Loucy (cell line): ENCODE results near the gene WDR48.

Source experiments
- H2AFZ ChIP-seq: fragments of 200-600 bp; sonication (generic); 2 replicates; pipeline ENCODE4 v1.6.0; 2016; ENCODE audit warnings: antibody characterized with exemption, mild to moderate bottlenecking, low read length, moderate library complexity
- H3F3A ChIP-seq: fragments of 200-600 bp; 2 replicates; pipeline ENCODE4 v1.6.0; 2016; ENCODE audit warnings: antibody characterized with exemption, low read depth, mild to moderate bottlenecking
- H3K27me3 ChIP-seq: fragments of 200-600 bp; sonication (generic); 2 replicates; pipeline ENCODE4 v1.6.1; 2014; ENCODE audit warnings: low read length, mild to moderate bottlenecking; ENCODE audit not compliant: insufficient read depth, poor library complexity, severe bottlenecking
- H3K36me3 ChIP-seq: fragments of 200-600 bp; sonication (generic); 2 replicates; pipeline ENCODE4 v1.6.1; 2016; ENCODE audit warnings: low read length; ENCODE audit not compliant: insufficient read depth
- H3K4me1 ChIP-seq: fragments of 200-600 bp; sonication (generic); 2 replicates; pipeline ENCODE4 v1.5.1; 2014; ENCODE audit warnings: low read length, mild to moderate bottlenecking; ENCODE audit not compliant: insufficient read depth, poor library complexity, severe bottlenecking
- H3K4me2 ChIP-seq: fragments of 200-600 bp; sonication (generic); 2 replicates; pipeline ENCODE4 v1.6.0; 2014; ENCODE audit warnings: antibody characterized with exemption, low read length, low read depth, mild to moderate bottlenecking; ENCODE audit not compliant: poor library complexity, severe bottlenecking
- H3K4me3 ChIP-seq: fragments of 200-600 bp; sonication (generic); 2 replicates; pipeline ENCODE4 v1.5.1; 2014; ENCODE audit warnings: low read length, mild to moderate bottlenecking, mixed read lengths; ENCODE audit not compliant: poor library complexity, severe bottlenecking
- H3K79me2 ChIP-seq: fragments of 200-600 bp; sonication (generic); 2 replicates; pipeline ENCODE4 v1.6.1; 2014; ENCODE audit warnings: low read length; ENCODE audit not compliant: insufficient read depth
- H3K9ac ChIP-seq: fragments of 200-600 bp; sonication (generic); 2 replicates; pipeline ENCODE4 v1.6.0; 2014; ENCODE audit warnings: mild to moderate bottlenecking, low read depth, low read length, moderate library complexity; ENCODE audit not compliant: poor library complexity, severe bottlenecking
- H3K9me2 ChIP-seq: fragments of 200-600 bp; sonication (generic); replicated peaks from 2 replicates; pipeline ENCODE4 v1.6.1; 2016; ENCODE audit warnings: low read depth, low read length, mixed read lengths
- H3K9me3 ChIP-seq: fragments of 200-600 bp; sonication (generic); 2 replicates; pipeline ENCODE4 v1.6.1; 2014; ENCODE audit warnings: mild to moderate bottlenecking, antibody characterized with exemption, low read length, low read depth; ENCODE audit not compliant: insufficient read depth
- H4K20me1 ChIP-seq: fragments of 200-600 bp; sonication (generic); 2 replicates; pipeline ENCODE4 v1.6.0; 2014; ENCODE audit warnings: antibody characterized with exemption, low read length, mild to moderate bottlenecking; ENCODE audit not compliant: insufficient read depth, poor library complexity, severe bottlenecking
- EZH2phosphoT487 ChIP-seq: fragments of 200-600 bp; IDR thresholded peaks from 2 replicates; pipeline ENCODE4 v1.6.1; 2018; ENCODE audit warnings: antibody characterized with exemption, mild to moderate bottlenecking, moderate library complexity, borderline replicate concordance
- TF ChIP-seq, protein P1 (sequence below): fragments of 200-600 bp; sonication (generic); conservative IDR thresholded peaks from 2 replicates; pipeline ENCODE4 v1.5.1; 2014; ENCODE audit warnings: mild to moderate bottlenecking, antibody characterized with exemption, low read length

WDR48 gene

DNA sequence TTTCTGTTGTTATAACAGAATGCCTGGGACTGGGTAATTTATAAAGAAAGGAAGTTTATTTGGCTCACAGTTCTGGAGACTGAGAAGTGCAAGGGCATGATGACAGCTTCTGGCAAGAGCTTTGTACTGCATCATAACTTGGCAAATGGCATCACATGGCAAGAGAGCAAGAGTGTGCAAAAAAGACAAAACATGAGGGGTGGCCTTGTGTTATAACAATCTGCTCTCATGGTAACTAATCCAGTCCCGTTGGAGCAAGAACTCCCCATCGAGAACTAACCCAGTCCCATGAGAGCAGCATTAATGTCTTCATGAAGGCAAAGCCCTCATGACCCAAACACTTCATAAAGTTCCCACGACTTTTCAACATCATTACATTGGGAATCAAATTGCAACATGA is 23.3 kb upstream of the WDR48 start:
- TF ChIP-seq, protein P1, sequence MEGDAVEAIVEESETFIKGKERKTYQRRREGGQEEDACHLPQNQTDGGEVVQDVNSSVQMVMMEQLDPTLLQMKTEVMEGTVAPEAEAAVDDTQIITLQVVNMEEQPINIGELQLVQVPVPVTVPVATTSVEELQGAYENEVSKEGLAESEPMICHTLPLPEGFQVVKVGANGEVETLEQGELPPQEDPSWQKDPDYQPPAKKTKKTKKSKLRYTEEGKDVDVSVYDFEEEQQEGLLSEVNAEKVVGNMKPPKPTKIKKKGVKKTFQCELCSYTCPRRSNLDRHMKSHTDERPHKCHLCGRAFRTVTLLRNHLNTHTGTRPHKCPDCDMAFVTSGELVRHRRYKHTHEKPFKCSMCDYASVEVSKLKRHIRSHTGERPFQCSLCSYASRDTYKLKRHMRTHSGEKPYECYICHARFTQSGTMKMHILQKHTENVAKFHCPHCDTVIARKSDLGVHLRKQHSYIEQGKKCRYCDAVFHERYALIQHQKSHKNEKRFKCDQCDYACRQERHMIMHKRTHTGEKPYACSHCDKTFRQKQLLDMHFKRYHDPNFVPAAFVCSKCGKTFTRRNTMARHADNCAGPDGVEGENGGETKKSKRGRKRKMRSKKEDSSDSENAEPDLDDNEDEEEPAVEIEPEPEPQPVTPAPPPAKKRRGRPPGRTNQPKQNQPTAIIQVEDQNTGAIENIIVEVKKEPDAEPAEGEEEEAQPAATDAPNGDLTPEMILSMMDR: no peak
- TF ChIP-seq EZH2phosphoT487: no peak
- no peaks in the 10 kb centered on the region for H3K9me3 ChIP-seq
- no peaks in the 10 kb centered on the region for H3K4me1 ChIP-seq
- H3K4me2 ChIP-seq: no peak overlapping the region
- no peaks in the 10 kb centered on the region for H3K27me3 ChIP-seq
- no peak overlapping the region for H2AFZ ChIP-seq
- no peaks in the 10 kb centered on the region for H4K20me1 ChIP-seq
- no peaks in the 10 kb centered on the region for H3F3A ChIP-seq
- H3K36me3 ChIP-seq: no peaks in the 10 kb centered on the region
- no peak overlapping the region for H3K9ac ChIP-seq
- H3K4me3 ChIP-seq: no peak overlapping the region
- H3K79me2 ChIP-seq: no peaks in the 10 kb centered on the region
- H3K9me2 ChIP-seq: no peaks in the 10 kb centered on the region

DNA sequence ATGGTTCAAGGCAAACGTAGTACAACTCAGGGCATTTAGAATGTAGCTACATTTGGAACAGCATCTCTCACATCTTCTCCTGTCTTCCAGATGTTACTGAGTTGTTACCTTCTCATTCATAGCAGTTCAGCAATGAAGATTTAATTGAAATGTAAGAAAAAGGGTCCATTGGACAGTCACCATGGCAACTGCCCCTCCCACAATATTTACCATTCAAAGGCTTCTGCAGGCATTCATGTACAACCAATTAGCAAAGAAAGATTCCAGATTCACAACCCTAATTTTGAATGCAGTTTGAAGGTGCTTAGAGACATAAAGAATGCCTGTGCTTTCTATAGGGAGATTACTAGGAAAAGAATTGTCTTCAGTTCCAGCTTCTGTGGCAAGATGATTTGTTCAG is 22.3 kb upstream of the WDR48 start:
- H3K79me2 ChIP-seq: no peaks in the 10 kb centered on the region
- no peaks in the 10 kb centered on the region for H3K4me1 ChIP-seq
- no peaks in the 10 kb centered on the region for H3K9me3 ChIP-seq
- no peaks in the 10 kb centered on the region for H4K20me1 ChIP-seq
- no peak overlapping the region for H2AFZ ChIP-seq
- no peak overlapping the region for H3K4me3 ChIP-seq
- H3F3A ChIP-seq: no peaks in the 10 kb centered on the region
- no peak overlapping the region for H3K4me2 ChIP-seq
- no peaks in the 10 kb centered on the region for H3K27me3 ChIP-seq
- H3K36me3 ChIP-seq: no peaks in the 10 kb centered on the region
- TF ChIP-seq, protein P1: no peak
- no peak for TF ChIP-seq EZH2phosphoT487
- H3K9me2 ChIP-seq: no peaks in the 10 kb centered on the region
- H3K9ac ChIP-seq: no peak overlapping the region

DNA sequence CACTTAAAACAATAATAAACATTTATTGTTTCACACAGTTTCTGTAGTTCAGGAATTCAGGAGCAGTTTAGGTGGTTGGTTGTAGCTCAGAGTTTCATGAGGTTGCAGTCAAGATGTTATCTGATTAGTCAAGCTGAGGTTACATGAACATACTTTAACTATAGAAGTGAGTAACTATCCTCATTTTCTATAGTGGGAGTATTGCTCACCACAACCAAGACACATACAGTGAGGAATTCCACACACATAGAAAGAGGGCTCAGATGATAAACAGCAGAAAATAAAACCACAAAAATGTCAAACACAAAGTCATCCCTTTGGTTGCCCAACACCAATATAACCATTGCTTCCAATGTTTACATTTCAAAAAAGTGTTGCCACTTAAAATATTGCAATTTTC is 13.7 kb upstream of the WDR48 start:
- no peaks in the 10 kb centered on the region for H3K27me3 ChIP-seq
- H3K9me2 ChIP-seq: no peaks in the 10 kb centered on the region
- no peaks in the 10 kb centered on the region for H3K36me3 ChIP-seq
- no peaks in the 10 kb centered on the region for H3K9me3 ChIP-seq
- H3K9ac ChIP-seq: no peak overlapping the region
- no peaks in the 10 kb centered on the region for H3K79me2 ChIP-seq
- H4K20me1 ChIP-seq: no peaks in the 10 kb centered on the region
- H3F3A ChIP-seq: no peaks in the 10 kb centered on the region
- H3K4me2 ChIP-seq: no peak overlapping the region
- H3K4me3 ChIP-seq: no peak overlapping the region
- no peak for TF ChIP-seq EZH2phosphoT487
- TF ChIP-seq, protein P1: no peak
- H2AFZ ChIP-seq: no peak overlapping the region
- H3K4me1 ChIP-seq: no peaks in the 10 kb centered on the region
